Uterus (tissue), 4 donors: ENCODE data around the gene CD53. TPM values are rescaled to one million over a fixed set of nuclear protein-coding genes. Genes with fewer than 3 reads are reported as not detected.

ENCODE experiments used
- DNase-seq, 2 donors: peaks; one replicate each; pipeline ENCODE4 v3.0.0-alpha.2; 2019 to 2020
- H3K27ac ChIP-seq, 2 donors: fragments of 200-600 bp; sonication (generic); 1 replicate in 1 of 2; 2 replicates in 1 of 2; pipeline ENCODE4 v1.5.1; 2016 to 2018
- H3K27me3 ChIP-seq, 2 donors: fragments of 200-600 bp; sonication (generic); one replicate each; pipeline ENCODE4 v1.5.1; 2018 to 2019; ENCODE audit warnings: control low read depth in 1 of 2
- H3K36me3 ChIP-seq, 2 donors: fragments of 200-600 bp; sonication (generic); one replicate each; pipeline ENCODE4 v1.5.1; 2019; ENCODE audit warnings: control low read depth in 1 of 2
- H3K4me1 ChIP-seq, 2 donors: fragments of 200-600 bp; sonication (generic); one replicate each; pipeline ENCODE4 v1.5.1; 2018 to 2019; ENCODE audit warnings: control low read depth in 1 of 2
- H3K4me3 ChIP-seq, 2 donors: fragments of 200-600 bp; sonication (generic); 1 replicate in 1 of 2; 2 replicates in 1 of 2; pipeline ENCODE4 v1.5.1; 2018 to 2019; ENCODE audit warnings: mild to moderate bottlenecking in 1 of 2
- H3K9me3 ChIP-seq, 2 donors: fragments of 200-600 bp; sonication (generic); one replicate each; pipeline ENCODE4 v1.5.1; 2019; ENCODE audit warnings: control low read depth in 1 of 2
- POLR2A ChIP-seq, 2 donors: fragments of 450-650 bp; IDR thresholded peaks; one replicate each; pipeline ENCODE4 v1.6.1; 2016; ENCODE audit warnings: antibody characterized with exemption in 2 of 2, mild to moderate bottlenecking in 1 of 2, moderate library complexity in 1 of 2
- intact Hi-C: fragments of 100-400 bp; cut with DNase I; formaldehyde crosslinking; loops from one replicate; pipeline ENCODE4 v1.15.1; 2023; ENCODE audit warnings: low total_unique reads
- total RNA-seq, 4 donors: library from RNA; depleted of rRNA in 3 of 4; stranded (reverse); fragments of >200 nt in 3 of 4; gene quantifications; one replicate each; pipeline versions ENCODE4 v1.1.0 to v1.2.4, GENCODE V29; 2014 to 2023
- TF ChIP-seq, protein P1 (sequence below), 4 experiments: fragments of 200-600 bp in 2 of 4; fragments of 450-650 bp in 2 of 4; sonication (generic) in 2 of 4; IDR thresholded peaks; one replicate each; pipeline ENCODE4 v1.5.1; 2016 to 2019; ENCODE audit warnings: antibody characterized with exemption in 4 of 4, mild to moderate bottlenecking in 2 of 4, moderate library complexity in 1 of 4
- donor health status: DM: yes; HTN: yes; CAD: no.

The CD53 gene
- total RNA-seq, 4 donors from 2014 or later, result 1.0 to 16.6 (median 11.1) TPM

DNA sequence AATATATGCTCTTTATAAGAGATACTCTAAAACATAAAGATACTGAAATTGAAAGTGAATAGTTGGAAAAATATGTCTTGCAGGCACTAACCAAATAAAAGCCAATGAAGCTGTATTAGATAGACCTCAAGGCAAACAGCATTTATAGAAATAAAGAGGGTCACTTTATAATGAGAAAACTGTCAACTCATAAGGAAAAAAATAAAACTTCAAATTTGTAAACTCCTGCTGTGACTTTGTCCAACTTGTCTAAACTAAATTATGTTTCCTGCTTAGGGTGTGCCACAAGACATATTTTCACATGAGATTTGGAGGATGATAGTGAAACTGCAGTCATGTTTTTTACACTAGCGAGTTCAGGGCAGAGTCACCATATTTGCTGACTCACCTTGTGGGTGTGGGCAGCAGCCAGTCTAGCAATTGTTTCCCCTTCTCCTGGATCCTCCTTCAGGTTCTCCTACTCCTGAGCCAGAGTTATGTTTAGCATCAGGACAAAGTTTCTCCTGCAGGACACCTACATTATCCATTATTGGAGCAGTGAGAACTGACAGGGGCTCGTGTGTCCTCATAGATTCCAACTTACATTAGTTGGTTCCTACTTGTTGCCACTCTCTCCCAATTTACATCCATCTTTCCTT, 43.8 kb downstream of the CD53 start:
- H3K4me1 ChIP-seq, result no peaks in the 10 kb centered on the region
- no peak for TF ChIP-seq POLR2A (IDR thresholded peaks at IDR 0.05)
- TF ChIP-seq, protein P1, sequence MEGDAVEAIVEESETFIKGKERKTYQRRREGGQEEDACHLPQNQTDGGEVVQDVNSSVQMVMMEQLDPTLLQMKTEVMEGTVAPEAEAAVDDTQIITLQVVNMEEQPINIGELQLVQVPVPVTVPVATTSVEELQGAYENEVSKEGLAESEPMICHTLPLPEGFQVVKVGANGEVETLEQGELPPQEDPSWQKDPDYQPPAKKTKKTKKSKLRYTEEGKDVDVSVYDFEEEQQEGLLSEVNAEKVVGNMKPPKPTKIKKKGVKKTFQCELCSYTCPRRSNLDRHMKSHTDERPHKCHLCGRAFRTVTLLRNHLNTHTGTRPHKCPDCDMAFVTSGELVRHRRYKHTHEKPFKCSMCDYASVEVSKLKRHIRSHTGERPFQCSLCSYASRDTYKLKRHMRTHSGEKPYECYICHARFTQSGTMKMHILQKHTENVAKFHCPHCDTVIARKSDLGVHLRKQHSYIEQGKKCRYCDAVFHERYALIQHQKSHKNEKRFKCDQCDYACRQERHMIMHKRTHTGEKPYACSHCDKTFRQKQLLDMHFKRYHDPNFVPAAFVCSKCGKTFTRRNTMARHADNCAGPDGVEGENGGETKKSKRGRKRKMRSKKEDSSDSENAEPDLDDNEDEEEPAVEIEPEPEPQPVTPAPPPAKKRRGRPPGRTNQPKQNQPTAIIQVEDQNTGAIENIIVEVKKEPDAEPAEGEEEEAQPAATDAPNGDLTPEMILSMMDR (IDR thresholded peaks at IDR 0.05), result no peak
- DNase-seq, result no peak
- H3K9me3 ChIP-seq, result no peaks in the 10 kb centered on the region
- no peak overlapping the region for H3K4me3 ChIP-seq
- intact Hi-C loops, result no loop called here
- no peaks in the 10 kb centered on the region for H3K27me3 ChIP-seq
- no peak overlapping the region for H3K27ac ChIP-seq
- no peaks in the 10 kb centered on the region for H3K36me3 ChIP-seq

DNA sequence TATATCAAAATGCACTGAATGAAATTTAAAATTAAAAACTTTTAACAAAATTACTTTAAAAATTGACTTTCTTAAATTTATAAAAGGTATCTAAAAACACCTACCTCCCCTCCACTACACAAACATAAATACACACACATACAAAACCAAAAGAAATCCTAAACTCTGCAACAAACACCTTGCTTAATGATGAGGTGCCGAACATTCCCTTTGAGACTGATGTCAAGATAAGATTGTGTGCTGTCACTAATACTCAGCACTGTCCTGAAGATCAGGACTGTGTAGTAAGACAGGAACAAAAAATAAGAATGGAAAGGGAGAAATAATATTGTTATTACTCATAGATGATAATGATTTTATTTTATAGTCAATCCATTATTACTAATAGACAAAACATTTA, 45.1 kb downstream of the CD53 start:
- intact Hi-C loops, result no loop called here
- no peaks in the 10 kb centered on the region for H3K4me1 ChIP-seq
- no peaks in the 10 kb centered on the region for H3K9me3 ChIP-seq

DNA sequence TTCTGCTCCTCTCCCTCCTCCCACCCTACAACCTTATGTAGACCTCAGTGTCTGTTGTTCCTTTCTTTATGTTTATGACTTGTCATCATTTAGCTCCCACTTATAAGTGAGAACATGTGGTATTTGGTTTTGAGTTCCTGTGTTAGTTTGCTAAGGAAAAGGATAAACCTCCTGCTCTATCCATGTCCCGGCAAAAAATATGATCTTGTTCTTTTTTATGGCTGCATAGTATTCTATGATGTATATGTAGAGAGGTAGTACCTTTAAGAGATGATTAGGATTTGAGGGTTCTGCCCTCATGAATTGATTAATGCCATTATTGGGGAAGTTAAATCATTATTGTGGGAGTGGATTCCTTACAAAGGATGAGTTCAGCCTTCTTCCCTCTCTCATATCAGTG, 49.0 kb downstream of the CD53 start:
- Histone ChIP-seq H3K4me1 (no peaks in the 10 kb centered on the region), H3K27ac (no peak overlapping the region), H3K9me3 (no peaks in the 10 kb centered on the region), H3K4me3 (no peak overlapping the region), H3K36me3 (no peaks in the 10 kb centered on the region), H3K27me3 (no peaks in the 10 kb centered on the region)
- TF ChIP-seq, protein P1 (IDR thresholded peaks at IDR 0.05), result no peak
- no peak for TF ChIP-seq POLR2A (IDR thresholded peaks at IDR 0.05)
- intact Hi-C loops, result no loop called here
- no peak for DNase-seq

More for the DNA sequence above, 45.1 kb downstream of the CD53 start:
- TF ChIP-seq POLR2A (IDR thresholded peaks at IDR 0.05), result no peak
- TF ChIP-seq, protein P1 (IDR thresholded peaks at IDR 0.05), result no peak
- H3K4me3 ChIP-seq, result no peak overlapping the region
- H3K27ac ChIP-seq, result no peak overlapping the region
- DNase-seq, result no peak
- H3K36me3 ChIP-seq, result no peaks in the 10 kb centered on the region
- H3K27me3 ChIP-seq, result no peaks in the 10 kb centered on the region

DNA sequence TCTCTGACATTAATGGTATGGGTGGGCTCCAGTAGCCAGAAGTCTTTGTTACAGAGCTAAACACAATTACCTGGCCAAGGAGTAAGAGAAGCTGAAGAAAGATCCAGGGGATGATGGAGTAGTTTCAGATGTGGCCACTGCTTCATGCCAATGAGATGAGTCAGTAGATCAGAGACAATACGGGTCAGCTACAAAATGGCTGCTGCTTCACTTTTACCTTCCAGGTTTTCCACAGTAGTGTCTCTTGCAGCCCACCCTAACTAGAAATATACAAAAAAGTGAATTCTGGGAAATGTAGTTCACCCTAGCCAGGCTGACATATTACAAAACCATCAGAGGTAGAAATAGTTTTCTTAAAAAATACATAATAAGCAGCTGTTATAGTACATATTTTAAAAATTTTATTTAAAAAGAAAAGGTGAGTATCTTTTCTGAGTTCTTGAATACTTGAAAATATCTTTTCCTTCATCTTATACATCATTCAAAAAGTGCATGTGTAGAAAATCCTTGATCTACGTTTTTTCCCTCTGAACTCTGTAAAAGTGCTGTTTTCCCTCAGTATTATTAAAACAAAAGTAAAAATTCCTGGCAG, 54.6 kb downstream of the CD53 start:
- no peak for TF ChIP-seq POLR2A (IDR thresholded peaks at IDR 0.05)
- TF ChIP-seq, protein P1 (IDR thresholded peaks at IDR 0.05), result no peak
- intact Hi-C loops, result no loop called here
- Histone ChIP-seq H3K27ac (no peak overlapping the region), H3K27me3 (no peaks in the 10 kb centered on the region), H3K4me3 (no peak overlapping the region), H3K9me3 (peaks cover 0 to 7% of the 10 kb centered on the region in 2 donors), H3K4me1 (no peaks in the 10 kb centered on the region), H3K36me3 (no peaks in the 10 kb centered on the region)
- no peak for DNase-seq

DNA sequence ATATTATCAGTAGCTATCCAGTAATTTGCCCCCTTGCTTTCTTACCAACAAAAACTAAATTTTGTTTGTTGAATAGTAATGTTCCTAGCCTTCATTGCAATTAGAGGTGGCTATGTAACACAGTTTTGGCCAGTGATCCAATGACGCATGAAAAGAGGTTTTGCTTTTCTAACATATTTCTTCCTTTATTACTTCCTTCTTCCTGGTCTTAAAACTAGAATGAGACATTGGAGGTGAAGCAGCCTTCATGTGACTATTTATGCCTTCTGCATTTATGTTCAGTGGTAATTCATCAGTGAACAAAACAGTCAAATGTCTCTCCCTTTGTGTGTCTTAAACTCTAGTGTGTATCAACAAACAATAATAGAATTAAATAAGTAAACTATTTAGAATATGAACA, 55.2 kb downstream of the CD53 start:
- DNase-seq, result no peak
- H3K4me3 ChIP-seq, result no peak overlapping the region
- intact Hi-C loops, result no loop called here

More for the DNA sequence above, 55.2 kb downstream of the CD53 start:
- Histone ChIP-seq H3K36me3 (no peaks in the 10 kb centered on the region), H3K4me1 (no peaks in the 10 kb centered on the region), H3K27ac (no peak overlapping the region), H3K27me3 (no peaks in the 10 kb centered on the region), H3K9me3 (peaks cover 0 to 7% of the 10 kb centered on the region in 2 donors)
- TF ChIP-seq POLR2A (IDR thresholded peaks at IDR 0.05), result no peak
